Measurements from ENCODE around the gene TH. TPM values are rescaled to one million over a fixed set of nuclear protein-coding genes. Genes with fewer than 3 reads are reported as not detected.

Gene TH
- total and polyA plus RNA-seq, 3 donors from 2014 or later, result 1.1 to 2.0 (median 1.2) TPM

DNA sequence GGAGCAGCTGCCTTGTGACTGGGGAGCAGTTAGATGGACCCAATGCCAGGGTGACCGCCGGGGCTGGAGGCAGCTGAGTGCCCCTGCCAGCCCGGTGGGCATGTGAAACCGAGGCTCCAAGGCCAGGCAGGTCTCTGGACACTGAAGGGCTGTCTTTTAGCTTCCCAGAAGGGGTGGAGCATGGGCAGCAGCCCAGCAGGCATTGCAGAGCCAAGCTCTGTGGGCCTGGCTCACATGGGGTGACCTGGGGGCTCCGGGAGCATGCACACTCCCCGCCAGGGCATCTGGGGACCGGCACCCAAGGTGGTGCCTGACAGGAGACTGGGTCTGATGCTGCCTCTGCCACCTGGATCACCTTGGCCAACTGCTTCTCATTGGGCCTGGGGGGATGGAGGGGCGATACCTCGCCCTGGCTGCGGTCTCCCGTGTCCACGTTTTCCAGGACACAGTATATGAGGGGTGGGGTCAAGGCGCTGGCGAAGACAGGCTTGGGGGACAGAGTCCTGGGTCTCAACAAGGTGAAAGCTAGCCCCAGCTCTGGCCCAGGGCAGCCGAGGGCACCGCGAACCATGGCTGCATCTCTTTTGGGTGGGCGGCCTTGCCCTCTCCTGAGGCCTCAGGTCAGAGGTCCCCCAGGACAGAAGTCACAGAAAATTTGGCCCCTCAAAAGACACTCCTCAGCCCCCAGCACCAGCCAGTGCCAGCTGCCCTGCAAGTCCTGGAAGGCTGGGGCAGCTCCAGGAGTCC is 14.1 kb downstream of the TH start:
- no peak overlapping the region for H3K4me3 ChIP-seq
- H3K9me3 ChIP-seq, result no peaks in the 10 kb centered on the region
- no peaks in the 10 kb centered on the region for H3K27me3 ChIP-seq
- no peaks in the 10 kb centered on the region for H3K4me1 ChIP-seq
- intact Hi-C loops (cut with DNase I; ENCODE audit: low total_unique reads), result loop anchor here (2.0 to 10.0 kb wide), 3 partner anchors 323 to 503 kb away; partner anchors contain the start of genes SYT8 and TNNI2
- 33 to 86% methylated on average over 1 to 17 of the region's 18 CpGs for WGBS, 2 donors
- H3K27ac ChIP-seq, result no peak overlapping the region
- no peak for DNase-seq
- TF ChIP-seq, protein P1, sequence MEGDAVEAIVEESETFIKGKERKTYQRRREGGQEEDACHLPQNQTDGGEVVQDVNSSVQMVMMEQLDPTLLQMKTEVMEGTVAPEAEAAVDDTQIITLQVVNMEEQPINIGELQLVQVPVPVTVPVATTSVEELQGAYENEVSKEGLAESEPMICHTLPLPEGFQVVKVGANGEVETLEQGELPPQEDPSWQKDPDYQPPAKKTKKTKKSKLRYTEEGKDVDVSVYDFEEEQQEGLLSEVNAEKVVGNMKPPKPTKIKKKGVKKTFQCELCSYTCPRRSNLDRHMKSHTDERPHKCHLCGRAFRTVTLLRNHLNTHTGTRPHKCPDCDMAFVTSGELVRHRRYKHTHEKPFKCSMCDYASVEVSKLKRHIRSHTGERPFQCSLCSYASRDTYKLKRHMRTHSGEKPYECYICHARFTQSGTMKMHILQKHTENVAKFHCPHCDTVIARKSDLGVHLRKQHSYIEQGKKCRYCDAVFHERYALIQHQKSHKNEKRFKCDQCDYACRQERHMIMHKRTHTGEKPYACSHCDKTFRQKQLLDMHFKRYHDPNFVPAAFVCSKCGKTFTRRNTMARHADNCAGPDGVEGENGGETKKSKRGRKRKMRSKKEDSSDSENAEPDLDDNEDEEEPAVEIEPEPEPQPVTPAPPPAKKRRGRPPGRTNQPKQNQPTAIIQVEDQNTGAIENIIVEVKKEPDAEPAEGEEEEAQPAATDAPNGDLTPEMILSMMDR (IDR thresholded peaks at IDR 0.05), result no peak
- TF ChIP-seq POLR2A (IDR thresholded peaks at IDR 0.05), result no peak
- H3K36me3 ChIP-seq (ENCODE audit: low read depth, missing control alignments), result no peaks in the 10 kb centered on the region

DNA sequence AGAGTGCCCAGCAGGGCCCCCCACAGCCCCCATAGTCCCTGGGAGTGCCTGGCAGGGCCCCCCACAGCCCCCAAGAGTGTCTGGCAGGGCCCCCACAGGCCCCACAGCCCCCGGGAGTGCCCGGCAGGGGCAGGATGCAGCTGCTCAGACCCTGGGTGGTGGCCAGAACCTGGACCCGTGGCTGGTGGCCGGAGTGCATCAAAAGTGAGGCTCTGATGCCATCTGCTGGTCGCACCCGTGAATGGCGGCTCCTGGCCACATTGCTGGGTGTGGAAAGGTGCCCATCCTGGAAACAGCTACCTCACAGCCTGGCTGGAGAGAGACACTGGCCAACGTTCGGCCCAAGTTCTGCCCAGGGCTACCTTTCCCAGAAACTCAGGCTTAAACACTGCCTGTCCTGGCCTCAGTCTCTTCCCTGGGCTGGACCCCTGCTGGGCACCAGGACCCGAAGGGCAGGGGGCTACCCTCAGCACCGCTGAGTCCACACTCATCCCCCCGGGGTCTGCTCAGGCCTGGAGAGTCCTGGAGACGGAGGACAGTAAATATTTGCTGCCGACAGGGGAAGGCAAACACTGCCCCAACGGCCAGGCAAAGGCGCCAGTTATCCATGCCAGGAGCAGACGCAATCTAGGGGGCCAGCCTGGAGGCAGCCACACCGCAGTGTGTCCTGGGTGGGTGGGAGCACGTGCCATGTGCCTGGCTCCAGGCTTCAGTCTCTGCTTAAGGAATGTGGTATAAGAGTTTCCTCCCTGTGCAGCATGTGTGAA is 15.0 kb downstream of the TH start:
- Histone ChIP-seq H3K27ac (no peak overlapping the region), H3K4me3 (no peak overlapping the region), H3K9me3 (no peaks in the 10 kb centered on the region), H3K4me1 (peaks cover 1% of the 10 kb centered on the region), H3K27me3 (no peaks in the 10 kb centered on the region), H3K36me3 (ENCODE audit: low read depth, missing control alignments) (no peaks in the 10 kb centered on the region)
- WGBS, 2 donors, result 47 to 56% methylated on average over 10 to 19 of the region's 19 CpGs
- intact Hi-C loops (cut with DNase I; ENCODE audit: low total_unique reads), result loop anchor here (10.0 kb wide), 2 partner anchors 322 to 502 kb away; partner anchors contain the start of genes SYT8 and TNNI2
- DNase-seq, result peak; percentile 84
- TF ChIP-seq, protein P1 (IDR thresholded peaks at IDR 0.05), result peak; percentile 50 to 82 (median 71)
- TF ChIP-seq POLR2A (IDR thresholded peaks at IDR 0.05), result no peak

DNA sequence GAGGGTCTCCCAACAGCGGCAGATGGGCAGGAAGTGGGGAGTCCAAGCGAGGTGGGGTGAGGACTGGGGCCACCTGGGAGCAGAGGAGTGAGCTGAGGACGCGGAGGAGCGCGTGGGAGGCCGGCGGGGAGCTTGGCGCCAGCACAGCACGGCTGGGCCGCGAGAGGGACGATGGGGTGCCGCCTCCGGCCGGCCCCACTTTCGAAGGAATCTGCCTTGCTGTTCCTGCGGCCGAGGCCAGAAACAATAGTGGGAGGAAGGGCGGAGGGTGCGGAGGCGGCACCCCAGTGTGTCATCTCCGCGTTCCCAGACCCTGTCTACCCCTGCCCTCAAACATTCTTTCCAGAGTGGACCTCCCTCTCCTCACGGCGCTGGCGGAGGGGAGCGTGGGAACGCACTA is 16.1 kb downstream of the TH start:
- Histone ChIP-seq H3K4me3 (no peak overlapping the region), H3K36me3 (ENCODE audit: low read depth, missing control alignments) (no peaks in the 10 kb centered on the region), H3K9me3 (no peaks in the 10 kb centered on the region), H3K27ac (no peak overlapping the region), H3K27me3 (no peaks in the 10 kb centered on the region), H3K4me1 (peaks cover 4% of the 10 kb centered on the region)
- intact Hi-C loops (cut with DNase I; ENCODE audit: low total_unique reads), result loop anchor here (10.0 kb wide), 2 partner anchors 321 to 501 kb away; partner anchors contain the start of genes SYT8 and TNNI2
- 40 to 67% methylated on average over 24 to 29 of the region's 29 CpGs for WGBS, 2 donors
- DNase-seq, result no peak
- TF ChIP-seq, protein P1 (IDR thresholded peaks at IDR 0.05), result no peak
- no peak for TF ChIP-seq POLR2A (IDR thresholded peaks at IDR 0.05)

DNA sequence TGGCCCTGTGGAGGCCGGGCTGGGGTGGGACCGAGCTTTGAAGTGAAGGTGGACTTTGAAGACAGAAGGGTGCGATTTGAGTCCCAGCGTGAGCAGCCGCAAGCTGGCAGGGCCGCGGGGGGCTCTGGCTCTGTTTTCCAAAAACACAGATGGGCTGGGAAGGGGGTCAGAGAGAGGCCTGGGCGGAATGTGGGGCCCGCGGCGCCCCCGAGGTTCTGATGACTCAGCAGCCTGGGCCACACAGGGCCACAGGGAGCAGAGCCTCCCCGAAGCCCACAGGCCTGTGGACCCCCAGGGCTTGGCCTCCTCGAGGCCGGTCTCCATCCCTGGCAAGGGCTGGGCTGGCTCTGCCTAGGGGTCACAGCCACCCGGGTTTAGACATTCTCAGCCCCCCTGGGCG is 16.7 kb downstream of the TH start:
- no peak for TF ChIP-seq POLR2A (IDR thresholded peaks at IDR 0.05)
- TF ChIP-seq, protein P1 (IDR thresholded peaks at IDR 0.05), result no peak
- no peaks in the 10 kb centered on the region for H3K27me3 ChIP-seq
- H3K4me3 ChIP-seq, result no peak overlapping the region
- peaks cover 4% of the 10 kb centered on the region for H3K4me1 ChIP-seq
- no peak for DNase-seq
- 87 to 92% methylated on average over 11 to 16 of the region's 17 CpGs for WGBS, 2 donors
- intact Hi-C loops (cut with DNase I; ENCODE audit: low total_unique reads), result loop anchor here (10.0 kb wide), 2 partner anchors 320 to 500 kb away; partner anchors contain the start of genes SYT8 and TNNI2
- H3K9me3 ChIP-seq, result no peaks in the 10 kb centered on the region
- no peak overlapping the region for H3K27ac ChIP-seq
- no peaks in the 10 kb centered on the region for H3K36me3 ChIP-seq (ENCODE audit: low read depth, missing control alignments)
